Parathyroid adenoma (tissue), 2 donors: ENCODE measurements around the gene ZSWIM9.

Experiments
- H2AFZ ChIP-seq: fragments of 300-600 bp; sonication (generic); one replicate; pipeline ENCODE4 v1.7.0; 2017; ENCODE audit warnings: antibody characterized with exemption, mild to moderate bottlenecking
- H3K27ac ChIP-seq: fragments of 300-600 bp; sonication (generic); one replicate; pipeline ENCODE4 v1.7.0; 2017
- H3K27me3 ChIP-seq: fragments of 300-600 bp; sonication (generic); one replicate; pipeline ENCODE4 v1.7.0; 2017; ENCODE audit warnings: low read length; ENCODE audit not compliant: control insufficient read depth, insufficient read depth
- H3K36me3 ChIP-seq: fragments of 300-600 bp; sonication (generic); one replicate; pipeline ENCODE4 v1.7.0; 2017; ENCODE audit warnings: low read length; ENCODE audit not compliant: control insufficient read depth, insufficient read depth
- H3K4me1 ChIP-seq: fragments of 300-600 bp; sonication (generic); one replicate; pipeline ENCODE4 v1.7.0; 2017; ENCODE audit warnings: control low read depth
- H3K4me2 ChIP-seq: fragments of 300-600 bp; sonication (generic); one replicate; pipeline ENCODE4 v1.7.0; 2017; ENCODE audit warnings: low read length
- H3K4me3 ChIP-seq: fragments of 300-600 bp; sonication (generic); one replicate; pipeline ENCODE4 v1.7.0; 2017; ENCODE audit warnings: low read depth, low read length
- H3K79me2 ChIP-seq: fragments of 300-600 bp; sonication (generic); one replicate; pipeline ENCODE4 v1.7.0; 2017; ENCODE audit warnings: control low read depth
- H3K9ac ChIP-seq: fragments of 300-600 bp; sonication (generic); one replicate; pipeline ENCODE4 v1.7.0; 2017; ENCODE audit warnings: mild to moderate bottlenecking
- H3K9me3 ChIP-seq: fragments of 300-600 bp; sonication (generic); one replicate; pipeline ENCODE4 v1.7.0; 2017; ENCODE audit warnings: low read length; ENCODE audit not compliant: control insufficient read depth
- CTCF ChIP-seq: fragments of 300-600 bp; sonication (generic); IDR thresholded peaks from one replicate; pipeline ENCODE4 v1.7.0; 2017; ENCODE audit warnings: antibody characterized with exemption, mild to moderate bottlenecking
- donor health status: primary hyperparathyroidism.

Gene ZSWIM9

DNA sequence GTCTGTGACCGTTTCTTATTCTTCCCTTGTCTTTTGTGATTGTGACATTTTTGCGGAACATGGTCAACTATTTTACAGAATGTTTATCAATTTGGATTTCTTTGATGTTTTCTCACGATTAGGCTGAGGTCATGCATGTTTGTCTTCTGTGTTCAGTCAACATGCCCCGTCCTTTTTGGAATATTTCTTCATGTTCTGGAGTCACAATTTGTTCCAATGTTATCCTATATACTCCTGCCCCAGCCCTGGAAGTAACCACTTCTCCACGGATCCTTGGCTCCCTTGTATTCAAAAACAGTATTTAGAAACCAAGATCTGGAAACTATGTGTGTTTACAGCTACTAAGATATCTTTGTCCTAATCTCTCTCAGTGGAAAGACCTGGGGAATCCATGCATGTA, 75.6 kb downstream of the ZSWIM9 start:
- no peaks in the 10 kb centered on the region for H3K27me3 ChIP-seq
- no peak overlapping the region for H3K4me3 ChIP-seq
- no peak overlapping the region for H3K27ac ChIP-seq
- no peak for TF ChIP-seq CTCF
- no peak overlapping the region for H3K4me2 ChIP-seq
- H3K4me1 ChIP-seq: no peaks in the 10 kb centered on the region
- no peaks in the 10 kb centered on the region for H3K79me2 ChIP-seq
- H3K9ac ChIP-seq: no peak overlapping the region
- no peaks in the 10 kb centered on the region for H3K36me3 ChIP-seq
- no peaks in the 10 kb centered on the region for H3K9me3 ChIP-seq
- no peak overlapping the region for H2AFZ ChIP-seq

- no peaks in the 10 kb centered on the region for H3K27me3 ChIP-seq
- H3K9me3 ChIP-seq: no peaks in the 10 kb centered on the region
- no peaks in the 10 kb centered on the region for H3K4me1 ChIP-seq
- H3K4me3 ChIP-seq: no peak overlapping the region
- no peaks in the 10 kb centered on the region for H3K79me2 ChIP-seq
- H3K36me3 ChIP-seq: no peaks in the 10 kb centered on the region
- H3K4me2 ChIP-seq: no peak overlapping the region
- H3K9ac ChIP-seq: no peak overlapping the region
- no peak overlapping the region for H3K27ac ChIP-seq
- H2AFZ ChIP-seq: no peak overlapping the region
- no peak for TF ChIP-seq CTCF
Observed at GRCh38 chr19:48247212-48247611, 76.7 kb downstream of the ZSWIM9 start.
